SU-DHL-6 (cell line): Measurements from ENCODE around the gene GNPTAB.
"Not testable (repeated sequence)": the region's sequence is repeated elsewhere in the genome, so short reads cannot be mapped to it uniquely, and the experiment has no call there.

ENCODE experiments used
- H2AFZ ChIP-seq: fragments of 200-600 bp; sonication (generic); 2 replicates; pipeline ENCODE4 v1.6.1; 2014; ENCODE audit warnings: low read depth, mild to moderate bottlenecking, moderate library complexity, mixed read lengths, antibody characterized with exemption, low read length; ENCODE audit not compliant: severe bottlenecking
- H3F3A ChIP-seq: fragments of 200-600 bp; shearing (Covaris generic); 2 replicates; pipeline ENCODE4 v1.6.0; 2016; ENCODE audit warnings: antibody characterized with exemption, mild to moderate bottlenecking; ENCODE audit not compliant: insufficient read depth
- H3K27ac ChIP-seq: fragments of 200-600 bp; sonication (generic); 2 replicates; pipeline ENCODE4 v1.5.1; 2016; ENCODE audit warnings: low read depth, mild to moderate bottlenecking, low read length, moderate library complexity, mixed read lengths
- H3K27me3 ChIP-seq: fragments of 200-600 bp; sonication (generic), shearing (Covaris generic); 2 replicates; pipeline ENCODE4 v1.6.0; 2014; ENCODE audit warnings: mild to moderate bottlenecking, low read length
- H3K36me3 ChIP-seq: fragments of 200-600 bp; sonication (generic); 2 replicates; pipeline ENCODE4 v1.6.1; 2014; ENCODE audit warnings: mild to moderate bottlenecking, low read length, mixed read lengths
- H3K4me2 ChIP-seq: fragments of 300-600, 200-600 bp; shearing (Covaris generic), sonication (generic); 2 replicates; pipeline ENCODE4 v1.6.0; 2014; ENCODE audit warnings: low read length, low read depth, mild to moderate bottlenecking; ENCODE audit not compliant: poor library complexity, severe bottlenecking
- H3K4me3 ChIP-seq: fragments of 200-600 bp; sonication (generic); 2 replicates; pipeline ENCODE4 v1.5.1; 2014; ENCODE audit warnings: antibody characterized with exemption, low read length, mild to moderate bottlenecking, mixed read lengths; ENCODE audit not compliant: insufficient read depth, poor library complexity, severe bottlenecking
- H3K79me2 ChIP-seq: fragments of 200-600 bp; sonication (generic); 2 replicates; pipeline ENCODE4 v1.6.1; 2014; ENCODE audit warnings: mild to moderate bottlenecking, low read length, moderate library complexity; ENCODE audit not compliant: insufficient read depth
- H3K9ac ChIP-seq: fragments of 200-600 bp; sonication (generic); 2 replicates; pipeline ENCODE4 v1.7.0; 2014; ENCODE audit warnings: mild to moderate bottlenecking, low read length
- H3K9me2 ChIP-seq: fragments of 200-600 bp; sonication (generic); replicated peaks from 2 replicates; pipeline ENCODE4 v1.6.1; 2014; ENCODE audit warnings: low read length; ENCODE audit not compliant: insufficient read depth
- H3K9me3 ChIP-seq: fragments of 200-600 bp; sonication (generic); 2 replicates; pipeline ENCODE4 v1.6.1; 2014; ENCODE audit warnings: low read length, mixed read lengths; ENCODE audit not compliant: insufficient read depth
- H4K20me1 ChIP-seq: fragments of 200-600 bp; sonication (generic); 2 replicates; pipeline ENCODE4 v1.6.1; 2014; ENCODE audit warnings: low read depth, mild to moderate bottlenecking, antibody characterized with exemption, low read length, moderate library complexity, mixed read lengths
- CTCF ChIP-seq: fragments of 200-600 bp; sonication (generic); IDR thresholded peaks from one replicate; pipeline ENCODE4 v1.5.1; 2017; ENCODE audit warnings: antibody characterized with exemption, mild to moderate bottlenecking, low read length, moderate library complexity; ENCODE audit not compliant: insufficient read depth, poor library complexity, severe bottlenecking
- EZH2phosphoT487 ChIP-seq: fragments of 200-600 bp; sonication (generic), shearing (Covaris generic); conservative IDR thresholded peaks from 2 replicates; pipeline ENCODE4 v1.6.1; 2018; ENCODE audit warnings: mild to moderate bottlenecking, antibody characterized with exemption, low read length, moderate library complexity, mixed read lengths

The GNPTAB gene

GRCh38 chr12:101857043-101857558, 26.3 kb upstream of the GNPTAB start:
- Histone ChIP-seq H4K20me1 (no peaks in the 10 kb centered on the region), H3K4me2 (no peak overlapping the region), H3K9me2 (no peaks in the 10 kb centered on the region), H3K27me3 (no peaks in the 10 kb centered on the region), H3K79me2 (no peaks in the 10 kb centered on the region), H3K9me3 (no peaks in the 10 kb centered on the region), H3K27ac (no peak overlapping the region), H3F3A (no peaks in the 10 kb centered on the region), H3K4me3 (no peak overlapping the region), H2AFZ (no peak overlapping the region), H3K36me3 (no peaks in the 10 kb centered on the region), H3K9ac (no peak overlapping the region)
- TF ChIP-seq EZH2phosphoT487 = no peak
- no peak for TF ChIP-seq CTCF

DNA sequence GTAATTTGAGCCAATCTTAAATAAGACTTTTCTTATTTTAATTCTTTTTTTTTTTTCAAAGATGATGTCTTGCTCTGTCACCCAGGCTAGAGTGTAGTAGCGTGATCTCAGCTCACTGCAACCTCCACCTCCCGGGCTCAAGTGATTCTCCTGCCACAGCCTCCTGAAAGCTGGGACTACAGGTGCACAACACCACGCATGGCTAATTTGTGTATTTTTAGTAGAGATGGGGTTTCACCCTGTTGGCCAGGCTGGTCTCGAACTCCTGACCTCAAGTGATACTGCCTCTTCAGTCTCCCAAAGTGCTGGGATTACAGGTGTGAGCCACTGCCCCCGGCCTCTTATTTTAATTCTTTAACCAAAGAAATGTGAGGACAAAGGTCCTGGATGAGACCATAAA, 25.9 kb upstream of the GNPTAB start:
- H3K9ac ChIP-seq, H4K20me1 ChIP-seq, H3K9me3 ChIP-seq, H3K4me3 ChIP-seq, H3K36me3 ChIP-seq, H3F3A ChIP-seq, H3K4me2 ChIP-seq, H3K79me2 ChIP-seq, H3K27ac ChIP-seq, H2AFZ ChIP-seq, H3K9me2 ChIP-seq, H3K27me3 ChIP-seq: not testable (repeated sequence)

DNA sequence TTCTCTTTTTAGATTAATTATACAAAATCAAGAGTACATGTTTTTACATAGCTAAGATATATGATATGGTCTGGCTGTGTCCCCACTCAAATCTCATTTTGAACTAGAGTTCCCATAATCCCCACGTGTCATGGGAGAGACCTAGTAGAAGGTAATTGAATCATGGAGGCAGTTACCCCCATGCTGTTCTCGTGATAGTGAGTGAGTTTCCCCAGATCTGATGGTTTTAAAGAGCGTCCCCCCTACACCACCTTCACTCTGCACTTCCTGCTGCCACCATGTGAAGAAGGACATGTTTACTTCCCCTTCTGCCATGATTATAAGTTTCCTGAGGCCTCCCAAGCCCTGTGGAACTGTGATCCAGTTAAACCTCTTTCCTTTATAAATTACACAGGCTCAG, 25.2 kb upstream of the GNPTAB start:
- H4K20me1 ChIP-seq = no peaks in the 10 kb centered on the region
- no peak overlapping the region for H3K4me2 ChIP-seq
- no peaks in the 10 kb centered on the region for H3F3A ChIP-seq
- no peak overlapping the region for H2AFZ ChIP-seq
- H3K27me3 ChIP-seq = no peaks in the 10 kb centered on the region
- TF ChIP-seq EZH2phosphoT487 = no peak
- no peak for TF ChIP-seq CTCF
- H3K27ac ChIP-seq = no peak overlapping the region
- H3K9me3 ChIP-seq = no peaks in the 10 kb centered on the region
- H3K36me3 ChIP-seq = no peaks in the 10 kb centered on the region
- no peak overlapping the region for H3K4me3 ChIP-seq
- H3K9ac ChIP-seq = no peak overlapping the region
- H3K9me2 ChIP-seq = no peaks in the 10 kb centered on the region
- no peaks in the 10 kb centered on the region for H3K79me2 ChIP-seq

DNA sequence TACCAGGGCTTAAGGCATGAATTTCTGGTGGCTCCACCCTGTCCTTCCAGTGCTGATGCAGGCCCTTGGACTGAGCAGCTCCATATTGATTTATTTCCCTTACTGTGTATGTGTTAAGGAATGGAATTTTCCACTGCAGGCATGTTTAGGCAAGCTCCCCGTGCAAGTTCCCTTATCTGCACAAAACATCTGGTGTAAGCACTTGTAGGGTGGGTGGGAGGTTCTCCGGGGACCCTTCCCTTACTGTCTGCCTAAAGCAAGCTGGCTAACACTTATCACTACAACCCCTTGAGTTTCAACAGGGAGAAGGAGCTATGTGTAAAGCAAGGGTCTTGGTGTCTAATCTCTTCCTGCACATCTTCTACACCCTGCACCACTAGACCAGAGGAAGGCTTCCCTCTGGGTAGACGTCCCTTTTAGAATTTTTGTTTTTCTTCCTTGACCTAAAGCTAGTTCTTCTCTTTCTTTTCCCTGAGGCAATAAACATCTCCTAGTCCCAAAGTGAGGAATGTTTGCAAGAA, 24.7 kb upstream of the GNPTAB start:
- no peak overlapping the region for H2AFZ ChIP-seq
- H3K4me2 ChIP-seq = no peak overlapping the region
- TF ChIP-seq CTCF (no peak), EZH2phosphoT487 (no peak)

More for the DNA sequence above, 24.7 kb upstream of the GNPTAB start:
- no peak overlapping the region for H3K9ac ChIP-seq
- H3F3A ChIP-seq = no peaks in the 10 kb centered on the region
- no peaks in the 10 kb centered on the region for H3K79me2 ChIP-seq
- no peaks in the 10 kb centered on the region for H3K27me3 ChIP-seq
- H4K20me1 ChIP-seq = no peaks in the 10 kb centered on the region
- no peak overlapping the region for H3K27ac ChIP-seq
- H3K9me3 ChIP-seq = no peaks in the 10 kb centered on the region
- H3K36me3 ChIP-seq = no peaks in the 10 kb centered on the region
- H3K9me2 ChIP-seq = no peaks in the 10 kb centered on the region
- H3K4me3 ChIP-seq = no peak overlapping the region
